Fibroblast of pulmonary artery (primary cell): ENCODE results near the gene ANKEF1.

Experiments used
- DNase-seq: peaks from one replicate; pipeline ENCODE4 v3.0.0-alpha.2; 2010; ENCODE audit warnings: low read depth
- H3K4me3 ChIP-seq: replicated peaks from 2 replicates; pipeline ENCODE4 v1.5.1; 2011; ENCODE audit warnings: low read depth, mild to moderate bottlenecking, control low read depth, low read length, moderate library complexity
- CTCF ChIP-seq: IDR thresholded peaks from 2 replicates; pipeline ENCODE4 v1.5.1; 2011; ENCODE audit warnings: mild to moderate bottlenecking, control low read depth, low read length, inconsistent platforms; ENCODE audit errors: missing control alignments

ANKEF1 gene

GRCh38 chr20:9995510-9996272, 39.1 kb upstream of the ANKEF1 start:
- DNase-seq, result no peak
- no peak overlapping the region for H3K4me3 ChIP-seq
- TF ChIP-seq CTCF, result no peak

- TF ChIP-seq CTCF, result no peak
- H3K4me3 ChIP-seq, result no peak overlapping the region
- no peak for DNase-seq
These were observed 37.8 kb upstream of the ANKEF1 start for GRCh38 chr20:9996944-9997343.

GRCh38 chr20:9999645-10000044, 35.1 kb upstream of the ANKEF1 start:
- no peak overlapping the region for H3K4me3 ChIP-seq
- TF ChIP-seq CTCF, result no peak
- DNase-seq, result no peak

GRCh38 chr20:10002866-10003265, 31.9 kb upstream of the ANKEF1 start:
- no peak for DNase-seq
- no peak overlapping the region for H3K4me3 ChIP-seq
- no peak for TF ChIP-seq CTCF

- TF ChIP-seq CTCF, result no peak
- H3K4me3 ChIP-seq, result no peak overlapping the region
These were observed 29.9 kb upstream of the ANKEF1 start for GRCh38 chr20:10004900-10005299.

GRCh38 chr20:10005885-10006284, 28.9 kb upstream of the ANKEF1 start:
- DNase-seq, result no peak
- no peak for TF ChIP-seq CTCF
- H3K4me3 ChIP-seq, result no peak overlapping the region

More at GRCh38 chr20:10004900-10005299, 29.9 kb upstream of the ANKEF1 start:
- DNase-seq, result no peak
